Superior temporal gyrus (tissue), 1 donor: ENCODE data around the gene FAM72A.
"Not testable (repeated sequence)": the region's sequence is repeated elsewhere in the genome, so short reads cannot be mapped to it uniquely, and the experiment has no call there.

Experiments used
- DNase-seq: peaks from one replicate; pipeline ENCODE4 v3.0.0-alpha.2; 2016; ENCODE audit errors: extremely low spot score

Gene FAM72A

GRCh38 chr1:206169794-206170193, 32.8 kb downstream of the FAM72A start:
- not testable (repeated sequence) for DNase-seq

- not testable (repeated sequence) for DNase-seq
Measured at GRCh38 chr1:206167350-206168029, 35.1 kb downstream of the FAM72A start.

GRCh38 chr1:206145771-206146290, 56.8 kb downstream of the FAM72A start:
- DNase-seq, result no peak

GRCh38 chr1:206144605-206145004, 58.0 kb downstream of the FAM72A start:
- no peak for DNase-seq

- no peak for DNase-seq
Measured at GRCh38 chr1:206143537-206144172, 59.0 kb downstream of the FAM72A start.

GRCh38 chr1:206142770-206143169, 59.9 kb downstream of the FAM72A start:
- no peak for DNase-seq

- no peak for DNase-seq
Measured at GRCh38 chr1:206142011-206142410, 60.6 kb downstream of the FAM72A start.

GRCh38 chr1:206136241-206136640, 66.4 kb downstream of the FAM72A start:
- no peak for DNase-seq
